ENCODE data around the gene KRI1. TPM values are rescaled to one million over a fixed set of nuclear protein-coding genes. Genes with fewer than 3 reads are reported as not detected.

Gene KRI1
- total RNA-seq, 4 donors from 2014 or later = 9.0 to 152 (median 27.6) TPM

- Histone ChIP-seq H3K27me3 (peaks cover 9 to 26% of the 10 kb centered on the region in 2 donors), H3K36me3 (no peaks in the 10 kb centered on the region), H3K9me3 (no peaks in the 10 kb centered on the region), H3K4me1 (peaks cover 0 to 7% of the 10 kb centered on the region in 2 donors), H3K4me3 (no peak overlapping the region), H3K27ac (no peak overlapping the region)
- no peak for TF ChIP-seq POLR2A (IDR thresholded peaks at IDR 0.05)
- TF ChIP-seq CTCF (IDR thresholded peaks at IDR 0.05) = no peak
- no peak for DNase-seq
- intact Hi-C loops (cut with DNase I; ENCODE audit: low total_unique reads) = no loop called here
These were observed 49.8 kb downstream of the KRI1 start for GRCh38 chr19:10516064-10516385.

GRCh38 chr19:10514211-10515145, 51.3 kb downstream of the KRI1 start:
- no peak overlapping the region for H3K4me3 ChIP-seq

GRCh38 chr19:10513223-10513622, 52.6 kb downstream of the KRI1 start:
- no peak for DNase-seq
- no peak overlapping the region for H3K27ac ChIP-seq
- TF ChIP-seq CTCF (IDR thresholded peaks at IDR 0.05) (no peak), POLR2A (IDR thresholded peaks at IDR 0.05) (no peak)
- peaks cover 6 to 21% of the 10 kb centered on the region in 2 donors for H3K27me3 ChIP-seq
- H3K9me3 ChIP-seq = no peaks in the 10 kb centered on the region
- H3K36me3 ChIP-seq = no peaks in the 10 kb centered on the region
- H3K4me1 ChIP-seq = peaks cover 0 to 9% of the 10 kb centered on the region in 2 donors
- no peak overlapping the region for H3K4me3 ChIP-seq
- intact Hi-C loops (cut with DNase I; ENCODE audit: low total_unique reads) = no loop called here

More at GRCh38 chr19:10514211-10515145, 51.3 kb downstream of the KRI1 start:
- intact Hi-C loops (cut with DNase I; ENCODE audit: low total_unique reads) = no loop called here
- TF ChIP-seq CTCF (IDR thresholded peaks at IDR 0.05) = no peak
- TF ChIP-seq POLR2A (IDR thresholded peaks at IDR 0.05) = no peak
- Histone ChIP-seq H3K36me3 (no peaks in the 10 kb centered on the region), H3K4me1 (peaks cover 0 to 9% of the 10 kb centered on the region in 2 donors), H3K9me3 (no peaks in the 10 kb centered on the region), H3K27ac (no peak overlapping the region), H3K27me3 (peaks cover 9 to 26% of the 10 kb centered on the region in 2 donors)
- no peak for DNase-seq

- TF ChIP-seq POLR2A (IDR thresholded peaks at IDR 0.05) = no peak
- peak; percentile 19 to 46 (median 29) for TF ChIP-seq CTCF (IDR thresholded peaks at IDR 0.05)
- intact Hi-C loops (cut with DNase I; ENCODE audit: low total_unique reads) = no loop called here
- H3K4me1 ChIP-seq = peaks cover 0 to 3% of the 10 kb centered on the region in 2 donors
- DNase-seq = no peak
- H3K27ac ChIP-seq = no peak overlapping the region
- no peaks in the 10 kb centered on the region for H3K36me3 ChIP-seq
- no peaks in the 10 kb centered on the region for H3K9me3 ChIP-seq
- H3K27me3 ChIP-seq = peaks cover 6 to 14% of the 10 kb centered on the region in 2 donors
- no peak overlapping the region for H3K4me3 ChIP-seq
These were observed 55.5 kb downstream of the KRI1 start for GRCh38 chr19:10510301-10510802.

GRCh38 chr19:10508707-10509106, 57.1 kb downstream of the KRI1 start:
- Histone ChIP-seq H3K27ac (no peak overlapping the region), H3K4me1 (peaks cover 0 to 3% of the 10 kb centered on the region in 2 donors), H3K9me3 (no peaks in the 10 kb centered on the region), H3K27me3 (peaks cover 0 to 6% of the 10 kb centered on the region in 2 donors), H3K36me3 (no peaks in the 10 kb centered on the region), H3K4me3 (no peak overlapping the region)
- DNase-seq = no peak
- intact Hi-C loops (cut with DNase I; ENCODE audit: low total_unique reads) = no loop called here
- TF ChIP-seq CTCF (IDR thresholded peaks at IDR 0.05) (no peak), POLR2A (IDR thresholded peaks at IDR 0.05) (no peak)
